ENCODE data around the gene RRBP1.

Gene RRBP1

DNA sequence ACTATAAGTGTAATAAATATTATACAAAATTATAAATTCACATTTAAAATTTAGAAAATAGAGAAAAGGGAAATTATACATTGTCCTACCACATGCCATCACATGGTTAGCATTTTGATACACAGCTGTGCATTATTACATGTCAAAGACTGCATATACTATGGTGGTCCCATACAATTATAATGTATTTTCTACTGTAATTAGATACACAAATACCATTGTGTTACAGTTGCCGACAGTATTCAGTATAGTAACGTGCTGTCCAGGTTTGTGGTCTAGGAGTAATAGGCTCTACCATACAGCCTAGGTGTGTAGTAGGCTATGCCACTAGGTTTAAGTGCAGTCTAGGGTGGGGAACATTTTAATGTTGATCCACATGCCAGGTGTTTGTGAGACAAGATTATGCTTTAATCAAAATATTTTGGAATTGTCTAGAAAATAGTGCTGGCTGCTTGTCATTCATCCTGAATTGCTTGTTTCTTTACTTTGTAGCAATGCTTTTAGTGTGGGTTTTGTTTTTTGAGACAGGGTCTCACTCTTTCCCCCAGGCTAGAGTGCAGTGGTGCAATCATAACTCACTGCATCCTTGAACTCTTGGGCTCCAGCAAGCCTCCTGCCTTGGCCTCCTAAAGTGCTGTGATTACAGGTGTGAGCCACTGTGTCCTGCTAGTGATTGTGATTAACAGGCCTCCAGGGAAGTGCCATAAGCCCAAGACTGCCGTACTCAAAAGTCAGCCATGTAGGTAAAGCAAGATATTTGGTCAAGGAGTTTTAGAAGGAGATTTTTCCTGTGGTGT, 73.1 kb downstream of the RRBP1 start:
- ATAC-seq (ENCODE audit: low read depth): no peak
- Histone ChIP-seq H3K27me3 (ENCODE audit: insufficient read depth, poor library complexity, severe bottlenecking) (no peaks in the 10 kb centered on the region), H3K9me3 (ENCODE audit: severe bottlenecking) (no peaks in the 10 kb centered on the region), H3K4me3 (ENCODE audit: severe bottlenecking) (no peak overlapping the region), H3K27ac (ENCODE audit: poor library complexity, severe bottlenecking) (no peak overlapping the region), H3K36me3 (ENCODE audit: low read depth) (peaks cover 42% of the 10 kb centered on the region), H3K4me1 (ENCODE audit: insufficient read depth, poor library complexity, severe bottlenecking) (peaks cover 4% of the 10 kb centered on the region)
- no peak for DNase-seq (ENCODE audit: low spot score)
- TF ChIP-seq, protein P1, sequence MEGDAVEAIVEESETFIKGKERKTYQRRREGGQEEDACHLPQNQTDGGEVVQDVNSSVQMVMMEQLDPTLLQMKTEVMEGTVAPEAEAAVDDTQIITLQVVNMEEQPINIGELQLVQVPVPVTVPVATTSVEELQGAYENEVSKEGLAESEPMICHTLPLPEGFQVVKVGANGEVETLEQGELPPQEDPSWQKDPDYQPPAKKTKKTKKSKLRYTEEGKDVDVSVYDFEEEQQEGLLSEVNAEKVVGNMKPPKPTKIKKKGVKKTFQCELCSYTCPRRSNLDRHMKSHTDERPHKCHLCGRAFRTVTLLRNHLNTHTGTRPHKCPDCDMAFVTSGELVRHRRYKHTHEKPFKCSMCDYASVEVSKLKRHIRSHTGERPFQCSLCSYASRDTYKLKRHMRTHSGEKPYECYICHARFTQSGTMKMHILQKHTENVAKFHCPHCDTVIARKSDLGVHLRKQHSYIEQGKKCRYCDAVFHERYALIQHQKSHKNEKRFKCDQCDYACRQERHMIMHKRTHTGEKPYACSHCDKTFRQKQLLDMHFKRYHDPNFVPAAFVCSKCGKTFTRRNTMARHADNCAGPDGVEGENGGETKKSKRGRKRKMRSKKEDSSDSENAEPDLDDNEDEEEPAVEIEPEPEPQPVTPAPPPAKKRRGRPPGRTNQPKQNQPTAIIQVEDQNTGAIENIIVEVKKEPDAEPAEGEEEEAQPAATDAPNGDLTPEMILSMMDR (IDR thresholded peaks at IDR 0.05; ENCODE audit: poor library complexity, severe bottlenecking): no peak

DNA sequence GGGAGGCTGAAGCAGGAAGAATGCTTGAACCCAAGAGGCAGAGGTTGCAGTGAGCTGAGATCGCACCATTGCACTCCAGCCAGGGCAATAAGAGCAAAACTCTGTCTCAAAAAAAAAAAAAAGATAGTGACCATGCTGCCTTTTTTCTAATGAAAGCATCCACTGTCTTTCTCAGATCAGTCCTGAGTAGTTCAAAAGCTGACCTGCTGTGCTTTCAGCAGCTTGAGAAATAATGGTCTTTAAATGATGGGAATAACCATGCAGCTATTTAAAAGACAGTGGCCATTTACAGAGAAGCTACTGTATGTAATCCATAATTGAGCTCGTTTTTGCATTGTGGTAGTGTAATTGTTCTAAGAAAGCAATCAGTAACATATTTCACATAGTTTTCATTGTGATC, 76.0 kb downstream of the RRBP1 start:
- Histone ChIP-seq H3K36me3 (ENCODE audit: low read depth) (peaks cover 71% of the 10 kb centered on the region), H3K27ac (ENCODE audit: poor library complexity, severe bottlenecking) (no peak overlapping the region)
- TF ChIP-seq, protein P1 (IDR thresholded peaks at IDR 0.05; ENCODE audit: poor library complexity, severe bottlenecking): no peak

DNA sequence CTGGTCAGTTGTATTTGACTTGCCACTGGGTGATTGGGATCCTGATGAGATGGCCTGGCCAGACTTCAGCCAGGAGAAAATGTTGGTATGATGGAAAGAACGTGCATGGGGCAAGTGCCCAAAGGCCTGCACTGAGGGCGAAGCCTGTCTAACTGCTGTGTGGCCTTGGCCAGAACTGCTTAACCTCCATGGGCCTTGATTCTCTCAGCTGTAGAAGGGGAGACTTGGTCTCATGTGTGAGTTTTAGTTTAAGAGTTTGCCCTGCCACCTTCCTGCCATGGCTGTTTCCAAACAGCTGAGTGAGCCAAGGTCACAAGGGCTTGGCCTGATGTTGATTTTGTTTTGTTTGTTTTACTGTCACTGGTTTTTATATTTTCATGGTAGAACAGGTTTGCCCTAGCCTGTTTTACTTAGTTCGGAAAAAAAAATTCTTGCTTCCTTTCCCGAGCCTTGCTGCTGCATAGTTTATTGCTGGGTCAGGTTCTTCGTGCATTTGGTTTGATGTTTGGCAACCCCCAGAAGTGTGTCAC, 76.8 kb downstream of the RRBP1 start:
- Histone ChIP-seq H3K27me3 (ENCODE audit: insufficient read depth, poor library complexity, severe bottlenecking) (no peaks in the 10 kb centered on the region), H3K27ac (ENCODE audit: poor library complexity, severe bottlenecking) (no peak overlapping the region), H3K4me1 (ENCODE audit: insufficient read depth, poor library complexity, severe bottlenecking) (no peaks in the 10 kb centered on the region), H3K36me3 (ENCODE audit: low read depth) (peaks cover 79% of the 10 kb centered on the region), H3K9me3 (ENCODE audit: severe bottlenecking) (no peaks in the 10 kb centered on the region), H3K4me3 (ENCODE audit: severe bottlenecking) (no peak overlapping the region)
- no peak for DNase-seq (ENCODE audit: low spot score)
- TF ChIP-seq, protein P1 (IDR thresholded peaks at IDR 0.05; ENCODE audit: poor library complexity, severe bottlenecking): no peak
- ATAC-seq (ENCODE audit: low read depth): no peak; the same call in 2 of the 3 replicates

More for the DNA sequence above, 76.0 kb downstream of the RRBP1 start:
- Histone ChIP-seq H3K4me1 (ENCODE audit: insufficient read depth, poor library complexity, severe bottlenecking) (no peaks in the 10 kb centered on the region), H3K9me3 (ENCODE audit: severe bottlenecking) (no peaks in the 10 kb centered on the region), H3K27me3 (ENCODE audit: insufficient read depth, poor library complexity, severe bottlenecking) (no peaks in the 10 kb centered on the region), H3K4me3 (ENCODE audit: severe bottlenecking) (no peak overlapping the region)
- DNase-seq (ENCODE audit: low spot score) (no peak), ATAC-seq (ENCODE audit: low read depth) (no peak)

DNA sequence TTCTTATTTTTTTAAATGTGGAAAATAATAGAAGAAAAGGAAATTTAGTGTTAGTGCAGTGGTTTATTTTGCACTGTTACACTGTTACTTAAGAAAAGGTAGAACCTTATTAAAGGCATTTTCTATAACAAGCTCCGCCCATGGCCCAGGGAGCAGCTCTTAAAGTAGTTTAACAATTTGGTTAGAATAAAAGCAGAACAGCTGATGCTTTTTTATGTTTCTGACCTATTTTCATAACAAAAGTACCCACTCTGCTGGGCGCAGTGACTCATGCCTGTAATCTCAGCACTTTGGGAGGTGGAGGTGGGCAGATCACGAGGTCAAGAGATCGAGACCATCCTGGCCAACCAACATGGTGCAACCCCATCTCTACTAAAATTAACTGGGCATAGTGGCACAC, 79.5 kb downstream of the RRBP1 start:
- TF ChIP-seq, protein P1 (IDR thresholded peaks at IDR 0.05; ENCODE audit: poor library complexity, severe bottlenecking): no peak
- DNase-seq (ENCODE audit: low spot score): no peak
- H3K27me3 ChIP-seq (ENCODE audit: insufficient read depth, poor library complexity, severe bottlenecking): no peaks in the 10 kb centered on the region
- ATAC-seq (ENCODE audit: low read depth): no peak
- no peak overlapping the region for H3K4me3 ChIP-seq (ENCODE audit: severe bottlenecking)
- peaks cover 75% of the 10 kb centered on the region for H3K36me3 ChIP-seq (ENCODE audit: low read depth)
- no peak overlapping the region for H3K27ac ChIP-seq (ENCODE audit: poor library complexity, severe bottlenecking)
- no peaks in the 10 kb centered on the region for H3K9me3 ChIP-seq (ENCODE audit: severe bottlenecking)
- no peaks in the 10 kb centered on the region for H3K4me1 ChIP-seq (ENCODE audit: insufficient read depth, poor library complexity, severe bottlenecking)

DNA sequence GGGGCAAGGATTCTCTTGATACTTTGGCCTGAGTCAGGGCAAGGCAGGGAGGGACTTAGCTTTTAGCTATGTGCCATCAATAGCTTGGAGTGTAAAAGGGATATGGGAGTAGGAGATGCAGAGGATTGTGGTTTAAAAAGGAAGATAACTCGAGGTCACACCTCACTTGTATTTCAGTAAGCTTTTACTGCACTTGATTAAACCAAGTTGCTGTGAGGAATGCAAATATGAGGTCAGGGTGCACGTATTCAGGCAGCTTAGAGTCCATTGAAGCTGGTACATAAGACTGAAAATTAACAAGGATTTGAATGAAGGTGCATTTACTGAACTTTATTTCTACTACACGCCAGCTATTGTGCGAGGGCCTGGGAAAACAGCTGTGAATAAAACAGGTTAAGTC, 80.1 kb downstream of the RRBP1 start:
- H3K36me3 ChIP-seq (ENCODE audit: low read depth): peaks cover 75% of the 10 kb centered on the region
- no peaks in the 10 kb centered on the region for H3K27me3 ChIP-seq (ENCODE audit: insufficient read depth, poor library complexity, severe bottlenecking)
- no peaks in the 10 kb centered on the region for H3K9me3 ChIP-seq (ENCODE audit: severe bottlenecking)
- TF ChIP-seq, protein P1 (IDR thresholded peaks at IDR 0.05; ENCODE audit: poor library complexity, severe bottlenecking): no peak
- H3K4me3 ChIP-seq (ENCODE audit: severe bottlenecking): no peak overlapping the region
- no peak overlapping the region for H3K27ac ChIP-seq (ENCODE audit: poor library complexity, severe bottlenecking)
- H3K4me1 ChIP-seq (ENCODE audit: insufficient read depth, poor library complexity, severe bottlenecking): no peaks in the 10 kb centered on the region
- DNase-seq (ENCODE audit: low spot score) (no peak), ATAC-seq (ENCODE audit: low read depth) (no peak)
